GM12878 (cell line): ENCODE measurements around the gene FERMT2. TPM values are rescaled to one million over a fixed set of nuclear protein-coding genes. Genes with fewer than 3 reads are reported as not detected.

ENCODE experiments used
- BACH1 ChIP-seq: fragments of 450-650 bp; IDR thresholded peaks from 2 replicates; pipeline ENCODE4 v1.6.1; 2017; ENCODE audit warnings: mild to moderate bottlenecking, borderline replicate concordance
- NFYB ChIP-seq: IDR thresholded peaks from 2 replicates; pipeline ENCODE4 v1.6.1; 2011; ENCODE audit warnings: low read depth, mild to moderate bottlenecking, low read length, improper control_type of control experiment, moderate library complexity; ENCODE audit not compliant: insufficient read depth
- polyA plus RNA-seq, 11 experiments: library from polyadenylated mRNA; depleted of rRNA in 4 of 11; unstranded in 6 of 11; stranded (reverse) in 5 of 11; fragments of >200 nt; fragmentation: Nextera tagmentation in 4 of 11; fragmentation: Illumina TruSeq in 1 of 11; extraction: Ambion mirVana in 4 of 11; extraction: Trizol in 1 of 11; gene quantifications; 1 replicate in 1 of 11; 2 replicates in 10 of 11; pipeline versions ENCODE4 v1.2.1 to v1.2.3, GENCODE V29; 2011 to 2016; ENCODE audit warnings: inconsistent platforms in 2 of 11, missing spikeins in 2 of 11, low read depth in 1 of 11
- total RNA-seq, 4 experiments: library from RNA; depleted of rRNA in 3 of 4; stranded (reverse); fragments of >200 nt in 3 of 4; fragmentation: Illumina TruSeq in 1 of 4; extraction: Trizol in 1 of 4; gene quantifications; 2 replicates each; pipeline versions ENCODE4 v1.2.1 to v1.2.3, GENCODE V29; 2013 to 2021
- TF ChIP-seq, protein P1 (sequence below): fragments of 450-650 bp; formaldehyde crosslinking; IDR thresholded peaks from 2 replicates; pipeline ENCODE4 v1.4.0; 2020; ENCODE audit warnings: mild to moderate bottlenecking, moderate library complexity
- TF ChIP-seq, protein P2 (sequence below): fragments of 450-650 bp; formaldehyde crosslinking; IDR thresholded peaks from 2 replicates; pipeline ENCODE4 v1.4.0; 2022; ENCODE audit warnings: mild to moderate bottlenecking, moderate library complexity
- TF ChIP-seq, protein P3 (sequence below): fragments of 450-650 bp; conservative IDR thresholded peaks from 2 replicates; pipeline ENCODE4 v1.6.1; 2017; ENCODE audit warnings: mild to moderate bottlenecking, moderate library complexity

Gene FERMT2
- total and polyA plus RNA-seq, 10 of the 15 experiments (the other 5 are each of a cell fraction or from before 2014, with no cell fraction given): 4.9 to 35.5 (median 19.5) TPM

DNA sequence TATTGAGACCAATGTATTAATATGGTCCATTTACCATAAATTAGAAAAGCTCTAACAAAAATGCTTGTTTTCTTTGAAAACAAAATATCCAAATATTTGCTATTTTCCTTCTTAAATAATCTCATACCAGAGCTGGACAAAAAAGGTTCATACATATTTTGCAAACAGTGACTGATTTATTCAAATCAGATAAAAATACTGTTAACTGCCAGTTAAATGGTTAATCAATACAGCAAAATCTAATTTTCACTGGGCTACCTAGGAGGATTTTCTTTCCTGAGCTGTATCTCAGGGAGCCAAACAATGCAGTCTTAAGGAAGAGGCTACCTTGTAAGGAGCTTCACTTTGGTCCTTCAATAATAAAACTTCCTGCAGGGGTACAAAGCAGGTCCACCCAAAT is 2.0 kb downstream of the FERMT2 start (continued):
- TF ChIP-seq, protein P1, sequence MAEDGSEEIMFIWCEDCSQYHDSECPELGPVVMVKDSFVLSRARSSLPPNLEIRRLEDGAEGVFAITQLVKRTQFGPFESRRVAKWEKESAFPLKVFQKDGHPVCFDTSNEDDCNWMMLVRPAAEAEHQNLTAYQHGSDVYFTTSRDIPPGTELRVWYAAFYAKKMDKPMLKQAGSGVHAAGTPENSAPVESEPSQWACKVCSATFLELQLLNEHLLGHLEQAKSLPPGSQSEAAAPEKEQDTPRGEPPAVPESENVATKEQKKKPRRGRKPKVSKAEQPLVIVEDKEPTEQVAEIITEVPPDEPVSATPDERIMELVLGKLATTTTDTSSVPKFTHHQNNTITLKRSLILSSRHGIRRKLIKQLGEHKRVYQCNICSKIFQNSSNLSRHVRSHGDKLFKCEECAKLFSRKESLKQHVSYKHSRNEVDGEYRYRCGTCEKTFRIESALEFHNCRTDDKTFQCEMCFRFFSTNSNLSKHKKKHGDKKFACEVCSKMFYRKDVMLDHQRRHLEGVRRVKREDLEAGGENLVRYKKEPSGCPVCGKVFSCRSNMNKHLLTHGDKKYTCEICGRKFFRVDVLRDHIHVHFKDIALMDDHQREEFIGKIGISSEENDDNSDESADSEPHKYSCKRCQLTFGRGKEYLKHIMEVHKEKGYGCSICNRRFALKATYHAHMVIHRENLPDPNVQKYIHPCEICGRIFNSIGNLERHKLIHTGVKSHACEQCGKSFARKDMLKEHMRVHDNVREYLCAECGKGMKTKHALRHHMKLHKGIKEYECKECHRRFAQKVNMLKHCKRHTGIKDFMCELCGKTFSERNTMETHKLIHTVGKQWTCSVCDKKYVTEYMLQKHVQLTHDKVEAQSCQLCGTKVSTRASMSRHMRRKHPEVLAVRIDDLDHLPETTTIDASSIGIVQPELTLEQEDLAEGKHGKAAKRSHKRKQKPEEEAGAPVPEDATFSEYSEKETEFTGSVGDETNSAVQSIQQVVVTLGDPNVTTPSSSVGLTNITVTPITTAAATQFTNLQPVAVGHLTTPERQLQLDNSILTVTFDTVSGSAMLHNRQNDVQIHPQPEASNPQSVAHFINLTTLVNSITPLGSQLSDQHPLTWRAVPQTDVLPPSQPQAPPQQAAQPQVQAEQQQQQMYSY (CRISPR knock-in tag): no peak
- TF ChIP-seq, protein P2, sequence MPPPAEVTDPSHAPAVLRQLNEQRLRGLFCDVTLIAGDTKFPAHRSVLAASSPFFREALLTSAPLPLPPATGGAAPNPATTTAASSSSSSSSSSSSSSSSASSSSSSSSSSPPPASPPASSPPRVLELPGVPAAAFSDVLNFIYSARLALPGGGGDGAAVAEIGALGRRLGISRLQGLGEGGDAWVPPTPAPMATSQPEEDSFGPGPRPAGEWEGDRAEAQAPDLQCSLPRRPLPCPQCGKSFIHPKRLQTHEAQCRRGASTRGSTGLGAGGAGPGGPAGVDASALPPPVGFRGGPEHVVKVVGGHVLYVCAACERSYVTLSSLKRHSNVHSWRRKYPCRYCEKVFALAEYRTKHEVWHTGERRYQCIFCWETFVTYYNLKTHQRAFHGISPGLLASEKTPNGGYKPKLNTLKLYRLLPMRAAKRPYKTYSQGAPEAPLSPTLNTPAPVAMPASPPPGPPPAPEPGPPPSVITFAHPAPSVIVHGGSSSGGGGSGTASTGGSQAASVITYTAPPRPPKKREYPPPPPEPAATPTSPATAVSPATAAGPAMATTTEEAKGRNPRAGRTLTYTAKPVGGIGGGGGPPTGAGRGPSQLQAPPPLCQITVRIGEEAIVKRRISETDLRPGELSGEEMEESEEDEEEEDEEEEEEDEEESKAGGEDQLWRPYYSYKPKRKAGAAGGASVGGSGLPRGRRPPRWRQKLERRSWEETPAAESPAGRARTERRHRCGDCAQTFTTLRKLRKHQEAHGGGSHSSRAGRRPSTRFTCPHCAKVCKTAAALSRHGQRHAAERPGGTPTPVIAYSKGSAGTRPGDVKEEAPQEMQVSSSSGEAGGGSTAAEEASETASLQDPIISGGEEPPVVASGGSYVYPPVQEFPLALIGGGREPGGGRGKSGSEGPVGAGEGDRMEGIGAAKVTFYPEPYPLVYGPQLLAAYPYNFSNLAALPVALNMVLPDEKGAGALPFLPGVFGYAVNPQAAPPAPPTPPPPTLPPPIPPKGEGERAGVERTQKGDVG (CRISPR knock-in tag): no peak
- TF ChIP-seq, protein P3, sequence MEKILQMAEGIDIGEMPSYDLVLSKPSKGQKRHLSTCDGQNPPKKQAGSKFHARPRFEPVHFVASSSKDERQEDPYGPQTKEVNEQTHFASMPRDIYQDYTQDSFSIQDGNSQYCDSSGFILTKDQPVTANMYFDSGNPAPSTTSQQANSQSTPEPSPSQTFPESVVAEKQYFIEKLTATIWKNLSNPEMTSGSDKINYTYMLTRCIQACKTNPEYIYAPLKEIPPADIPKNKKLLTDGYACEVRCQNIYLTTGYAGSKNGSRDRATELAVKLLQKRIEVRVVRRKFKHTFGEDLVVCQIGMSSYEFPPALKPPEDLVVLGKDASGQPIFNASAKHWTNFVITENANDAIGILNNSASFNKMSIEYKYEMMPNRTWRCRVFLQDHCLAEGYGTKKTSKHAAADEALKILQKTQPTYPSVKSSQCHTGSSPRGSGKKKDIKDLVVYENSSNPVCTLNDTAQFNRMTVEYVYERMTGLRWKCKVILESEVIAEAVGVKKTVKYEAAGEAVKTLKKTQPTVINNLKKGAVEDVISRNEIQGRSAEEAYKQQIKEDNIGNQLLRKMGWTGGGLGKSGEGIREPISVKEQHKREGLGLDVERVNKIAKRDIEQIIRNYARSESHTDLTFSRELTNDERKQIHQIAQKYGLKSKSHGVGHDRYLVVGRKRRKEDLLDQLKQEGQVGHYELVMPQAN: no peak
- no peak for TF ChIP-seq NFYB
- TF ChIP-seq BACH1: no peak
